ENCODE data around the gene TUBGCP4.
A peak's percentile ranks its signal among the peaks of the same experiment; 100 is the strongest.
"Not testable (repeated sequence)": the region's sequence is repeated elsewhere in the genome, so short reads cannot be mapped to it uniquely, and the experiment has no call there.

Gene TUBGCP4, protein sequence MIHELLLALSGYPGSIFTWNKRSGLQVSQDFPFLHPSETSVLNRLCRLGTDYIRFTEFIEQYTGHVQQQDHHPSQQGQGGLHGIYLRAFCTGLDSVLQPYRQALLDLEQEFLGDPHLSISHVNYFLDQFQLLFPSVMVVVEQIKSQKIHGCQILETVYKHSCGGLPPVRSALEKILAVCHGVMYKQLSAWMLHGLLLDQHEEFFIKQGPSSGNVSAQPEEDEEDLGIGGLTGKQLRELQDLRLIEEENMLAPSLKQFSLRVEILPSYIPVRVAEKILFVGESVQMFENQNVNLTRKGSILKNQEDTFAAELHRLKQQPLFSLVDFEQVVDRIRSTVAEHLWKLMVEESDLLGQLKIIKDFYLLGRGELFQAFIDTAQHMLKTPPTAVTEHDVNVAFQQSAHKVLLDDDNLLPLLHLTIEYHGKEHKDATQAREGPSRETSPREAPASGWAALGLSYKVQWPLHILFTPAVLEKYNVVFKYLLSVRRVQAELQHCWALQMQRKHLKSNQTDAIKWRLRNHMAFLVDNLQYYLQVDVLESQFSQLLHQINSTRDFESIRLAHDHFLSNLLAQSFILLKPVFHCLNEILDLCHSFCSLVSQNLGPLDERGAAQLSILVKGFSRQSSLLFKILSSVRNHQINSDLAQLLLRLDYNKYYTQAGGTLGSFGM

DNA sequence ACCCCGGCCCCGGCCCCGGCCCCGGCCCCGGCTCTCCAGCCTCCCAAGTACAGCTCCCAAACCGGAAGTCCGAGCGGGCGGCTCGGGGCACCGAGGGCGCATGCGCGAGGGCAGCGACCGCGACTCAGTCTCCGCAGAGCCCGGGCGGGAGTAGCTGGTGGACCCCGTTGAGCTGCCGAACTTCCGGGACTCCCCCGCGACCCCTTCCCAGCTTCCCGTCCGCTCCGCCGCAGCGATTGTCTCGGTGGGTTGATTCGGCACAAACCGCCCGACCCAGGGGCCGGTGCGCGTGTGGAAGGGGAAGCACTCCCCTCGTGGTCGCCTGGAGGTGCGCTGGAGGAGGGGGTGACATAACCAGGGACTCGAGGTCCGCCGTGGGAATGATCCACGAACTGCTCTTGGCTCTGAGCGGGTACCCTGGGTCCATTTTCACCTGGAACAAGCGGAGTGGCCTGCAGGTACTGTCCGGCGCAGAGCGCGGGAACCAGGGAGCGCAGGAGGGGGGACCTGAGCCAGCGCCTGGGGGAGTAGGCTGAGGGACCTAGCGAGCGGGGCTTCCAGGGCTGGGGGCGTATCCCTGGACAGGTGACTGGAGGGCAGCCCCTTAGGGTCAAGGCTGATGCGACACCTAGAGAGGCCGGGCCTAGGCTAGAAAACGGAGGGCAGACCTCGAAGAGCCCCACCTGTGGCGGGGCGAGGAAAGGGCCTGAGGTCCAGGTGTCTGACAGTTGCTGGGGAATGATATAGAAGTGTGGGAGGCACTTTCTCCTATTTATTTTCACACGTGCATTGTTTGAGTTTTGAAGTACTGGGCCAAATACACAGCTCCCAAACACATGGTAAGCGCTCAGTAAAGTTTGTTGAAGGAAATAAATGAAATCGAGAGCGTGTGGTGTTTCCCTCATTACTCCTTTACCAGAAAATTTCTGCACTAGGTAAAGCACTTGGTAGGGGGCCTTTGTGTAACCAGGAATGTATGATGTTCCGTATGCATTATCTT lies at the start of gene TUBGCP4, which contains the start of gene ZSCAN29:
TSS of gene TUBGCP4 (plus strand) at position 127 of the 1,000 bp plus-strand sequence. CDS start at position 381, 254 bp downstream.
TSS of gene ZSCAN29 (minus strand) at position 69 of the 1,000 bp plus-strand sequence. CDS start 1,130 bp downstream, outside the sequence.
- peak; percentile 87 to 88 for DNase-seq

DNA sequence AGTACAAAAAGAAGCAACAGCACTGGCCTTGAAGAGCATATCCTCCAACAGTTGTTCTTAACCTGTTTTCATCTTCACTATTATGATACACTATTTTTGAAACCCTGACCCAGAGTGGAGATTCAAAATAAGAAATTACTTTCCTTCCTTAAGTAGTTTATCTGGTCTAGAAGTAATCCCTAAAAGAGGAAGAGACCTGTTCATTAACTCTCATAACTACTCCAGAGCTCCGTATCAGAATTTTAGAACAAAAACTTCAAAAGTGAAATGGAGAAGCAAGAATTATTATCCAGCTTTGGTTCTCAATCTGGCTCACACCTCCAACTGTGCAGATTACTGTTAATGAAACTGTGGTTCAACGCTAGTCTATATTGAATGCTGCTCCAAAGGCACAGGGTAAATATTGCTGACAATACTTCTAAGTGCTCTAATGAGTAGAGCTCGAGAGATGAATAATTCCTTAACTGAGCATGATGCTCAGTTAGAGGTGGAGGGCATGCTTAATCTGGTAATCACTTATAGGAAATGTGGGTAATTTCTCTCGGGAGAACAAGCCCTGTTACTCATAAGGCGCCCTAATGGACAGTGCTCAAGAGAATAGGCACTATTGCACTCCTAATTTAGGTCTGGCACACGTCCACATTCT lies 45.7 kb upstream of the TUBGCP4 start:
- no peak for DNase-seq

DNA sequence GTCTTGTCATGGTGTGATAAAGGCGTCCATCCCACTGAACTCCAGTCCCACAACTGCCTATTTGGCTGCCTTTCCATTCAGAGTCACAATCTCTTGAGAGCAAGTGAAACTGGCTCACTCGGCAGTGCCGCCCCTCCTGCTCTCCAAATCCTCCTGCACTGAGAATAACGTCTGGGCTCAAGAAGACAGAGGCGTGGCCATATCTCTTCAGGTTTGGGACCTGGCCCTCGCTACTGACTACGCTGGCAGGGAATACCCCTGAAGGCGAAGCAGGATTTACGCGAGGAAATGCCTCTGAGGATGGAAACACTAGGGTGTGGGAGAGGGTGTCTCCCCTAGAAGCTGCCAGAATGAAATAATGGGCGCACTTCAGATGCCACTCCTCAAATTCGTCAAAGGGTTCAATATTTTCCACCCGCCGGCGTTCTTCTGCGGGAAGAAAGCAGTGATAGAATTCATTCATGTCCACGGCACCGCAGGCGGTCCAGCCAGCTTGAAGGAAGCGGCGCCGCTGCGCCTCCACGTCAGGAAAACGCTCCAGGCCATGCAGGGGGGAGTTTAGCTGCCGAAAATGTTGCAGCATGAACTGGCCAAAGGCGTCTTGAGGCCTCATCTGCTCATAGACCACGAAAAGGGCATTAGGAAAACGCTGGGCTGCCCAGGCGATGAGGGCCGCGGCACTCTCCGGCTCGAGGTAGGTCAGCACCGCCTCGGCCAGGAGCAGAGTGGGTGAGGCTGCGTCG lies 41.5 kb upstream of the TUBGCP4 start:
- DNase-seq = peak in 1 of 2 experiments; percentile 22

DNA sequence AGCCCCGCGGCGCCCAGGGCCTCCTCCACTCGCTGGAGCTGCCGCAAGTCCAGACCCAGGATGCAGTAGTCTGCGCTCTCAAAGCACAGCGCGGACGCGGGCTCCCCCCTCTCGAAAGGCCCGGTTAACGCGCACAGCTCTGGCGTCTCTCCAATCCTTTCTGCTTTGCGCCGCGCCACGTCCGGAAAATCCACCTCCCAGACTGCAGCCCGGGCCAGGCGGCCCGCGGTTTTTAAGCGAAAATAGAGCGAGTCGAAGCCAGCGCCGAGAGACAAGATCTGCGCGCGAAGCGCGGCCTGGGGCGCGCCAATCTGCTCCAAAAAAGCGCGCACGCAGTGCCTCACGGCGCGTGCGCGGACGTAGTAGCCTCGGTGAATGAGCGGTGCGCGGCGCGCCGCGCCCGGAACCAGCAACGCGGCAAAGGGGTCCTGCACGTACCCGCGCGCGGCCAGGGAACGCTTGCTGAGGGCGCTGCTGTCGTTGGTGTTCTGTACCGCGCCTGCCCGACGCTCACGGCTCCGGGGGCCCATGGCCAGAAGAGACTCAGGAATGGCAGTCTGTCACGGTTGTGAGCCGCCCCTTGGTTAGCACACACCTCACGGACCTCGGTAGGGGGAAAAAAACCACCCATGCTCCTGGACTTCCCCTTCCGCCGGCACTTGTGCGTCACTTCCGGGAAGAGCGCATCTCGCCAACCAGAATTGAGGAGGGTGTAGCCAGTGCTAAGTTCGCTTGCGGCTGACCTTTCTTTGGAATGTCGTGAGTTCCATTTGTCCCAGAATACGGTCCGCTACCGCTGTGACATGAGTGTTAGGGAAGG lies 40.7 kb upstream of the TUBGCP4 start, which contains the start of gene LCMT2:
TSS of gene LCMT2 (minus strand) at position 614 of the 820 bp plus-strand sequence. CDS start at position 530, 84 bp downstream.
- DNase-seq = peak; percentile 93

DNA sequence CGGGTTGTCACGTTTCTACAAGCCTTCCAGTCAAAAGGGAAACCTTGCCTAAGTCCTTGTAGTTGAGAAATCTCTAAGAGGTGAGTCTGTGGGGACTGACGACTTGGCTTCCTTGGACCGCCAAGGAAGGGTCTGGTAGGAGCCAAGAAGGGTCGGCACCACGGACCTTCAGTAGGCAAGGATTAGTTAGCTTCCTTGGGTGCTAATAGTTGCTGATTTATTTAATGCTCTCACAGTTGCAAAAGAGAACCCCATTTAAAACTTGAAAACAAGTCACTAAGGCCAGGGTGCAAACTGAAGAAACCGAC lies 40.2 kb upstream of the TUBGCP4 start:
- no peak for DNase-seq

DNA sequence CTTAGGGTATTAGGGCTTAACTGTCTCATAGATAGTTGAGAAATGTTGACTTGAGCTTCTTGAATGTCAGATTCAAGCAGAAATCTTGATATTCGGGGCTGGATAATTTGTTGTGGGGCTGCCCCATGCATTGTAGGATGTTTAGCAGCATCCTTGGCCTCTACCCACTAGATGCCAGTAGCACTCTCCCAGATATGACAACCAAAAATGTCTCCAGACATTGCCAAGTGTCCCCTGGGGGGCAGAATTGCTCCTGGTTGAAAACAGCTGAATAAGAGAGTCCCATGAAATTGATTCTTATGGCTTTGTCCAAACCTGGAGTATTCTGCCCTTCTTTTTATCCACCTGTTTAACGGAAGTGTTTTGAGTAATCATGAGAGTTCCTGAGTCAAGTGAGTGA lies 24.6 kb upstream of the TUBGCP4 start:
- no peak for DNase-seq

DNA sequence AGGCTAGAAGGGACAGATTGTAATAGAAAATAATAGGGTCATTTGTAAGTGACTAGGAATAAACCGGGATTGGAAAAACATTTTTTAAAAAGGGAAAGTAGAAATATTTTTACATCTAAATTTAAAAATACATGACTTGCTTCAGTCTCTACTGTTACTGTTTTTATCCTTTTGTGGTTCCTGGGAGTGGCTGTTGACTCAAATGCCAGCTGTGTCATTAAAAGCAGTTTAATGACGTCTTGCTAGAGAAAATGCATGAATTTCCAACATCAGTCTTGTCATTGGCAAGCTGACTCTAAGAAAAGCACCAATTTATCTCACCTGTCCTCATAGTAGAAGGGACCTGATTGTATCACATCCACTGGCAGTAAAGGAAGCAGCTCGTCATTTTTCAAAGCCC lies 23.8 kb upstream of the TUBGCP4 start:
- no peak for DNase-seq

DNA sequence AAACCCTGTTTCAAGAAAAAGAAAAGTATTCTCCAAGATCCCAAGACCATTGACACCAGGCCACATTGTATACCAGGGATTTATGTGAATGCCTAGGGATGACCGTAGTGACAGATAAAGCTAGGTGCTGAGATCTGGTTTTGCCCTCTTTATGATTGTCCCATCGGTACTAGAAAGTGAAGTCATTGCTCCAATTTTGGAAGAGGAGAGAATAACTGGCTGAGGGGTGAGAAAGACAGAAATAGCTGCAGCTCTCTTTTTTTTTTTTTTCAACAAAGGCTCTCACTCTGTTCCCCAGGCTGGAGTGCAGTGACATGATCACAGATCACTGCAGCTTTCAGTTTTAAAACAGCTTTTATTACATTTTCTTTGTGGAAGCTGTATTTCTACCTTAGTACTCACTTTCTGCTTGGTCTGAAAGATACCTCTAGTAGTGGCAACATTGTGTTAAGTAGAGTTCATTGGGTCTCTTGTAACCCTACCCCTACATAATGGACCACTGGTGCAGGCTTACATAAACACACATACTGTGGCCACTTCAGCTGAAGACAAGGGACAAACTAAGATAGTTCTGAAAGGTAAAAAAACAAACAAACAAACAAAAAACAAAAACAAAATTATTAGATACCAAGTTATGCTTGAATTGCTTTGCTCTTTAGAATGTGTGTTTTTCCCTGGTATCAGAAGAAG lies 18.1 kb upstream of the TUBGCP4 start:
- no peak for DNase-seq

DNA sequence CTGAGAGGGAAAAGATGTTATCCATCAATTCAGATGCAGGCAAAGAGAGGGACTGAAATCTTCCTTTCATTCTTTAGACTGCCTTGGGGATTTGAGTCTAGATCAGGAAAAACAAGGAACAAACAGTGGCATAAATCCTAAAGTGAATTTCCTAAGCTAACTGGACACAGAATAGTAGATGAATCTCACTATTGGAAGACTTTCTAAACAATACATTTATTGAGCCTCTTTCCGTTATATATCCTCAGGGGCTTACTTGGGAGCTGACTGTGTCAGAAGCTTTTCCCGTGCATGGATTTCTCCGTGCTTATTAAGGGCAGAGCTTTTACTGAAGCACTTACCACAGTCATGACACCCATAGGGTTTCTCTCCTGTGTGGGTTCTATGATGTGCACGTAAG lies 10.1 kb upstream of the TUBGCP4 start:
- DNase-seq = no peak

DNA sequence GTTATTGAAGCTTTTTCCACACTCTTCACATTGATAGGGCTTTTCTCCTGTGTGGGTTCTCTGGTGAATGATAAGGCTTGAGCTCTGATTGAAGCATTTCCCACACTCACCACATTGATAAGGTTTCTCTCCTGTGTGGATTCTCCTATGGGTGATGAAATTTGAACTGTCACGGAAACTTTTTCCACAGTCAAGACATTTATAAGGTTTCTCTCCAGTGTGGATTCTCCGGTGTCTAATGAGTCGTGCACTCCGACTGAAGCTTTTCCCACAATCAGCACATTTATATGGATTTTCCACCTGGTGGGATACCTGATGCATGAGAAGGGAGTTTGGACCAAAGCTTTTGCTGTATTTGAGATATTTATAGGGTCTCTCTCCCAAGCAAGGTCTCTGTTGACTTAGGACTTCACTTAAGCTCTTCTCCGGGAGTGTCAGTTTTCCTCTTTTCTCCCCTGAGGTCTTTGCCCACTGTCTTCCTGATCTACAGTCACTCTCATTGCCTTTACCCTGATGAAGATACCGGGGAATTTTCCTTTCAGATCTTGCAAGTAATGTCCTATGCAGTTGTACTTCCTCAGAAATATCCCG lies 9.5 kb upstream of the TUBGCP4 start:
- DNase-seq = no peak

DNA sequence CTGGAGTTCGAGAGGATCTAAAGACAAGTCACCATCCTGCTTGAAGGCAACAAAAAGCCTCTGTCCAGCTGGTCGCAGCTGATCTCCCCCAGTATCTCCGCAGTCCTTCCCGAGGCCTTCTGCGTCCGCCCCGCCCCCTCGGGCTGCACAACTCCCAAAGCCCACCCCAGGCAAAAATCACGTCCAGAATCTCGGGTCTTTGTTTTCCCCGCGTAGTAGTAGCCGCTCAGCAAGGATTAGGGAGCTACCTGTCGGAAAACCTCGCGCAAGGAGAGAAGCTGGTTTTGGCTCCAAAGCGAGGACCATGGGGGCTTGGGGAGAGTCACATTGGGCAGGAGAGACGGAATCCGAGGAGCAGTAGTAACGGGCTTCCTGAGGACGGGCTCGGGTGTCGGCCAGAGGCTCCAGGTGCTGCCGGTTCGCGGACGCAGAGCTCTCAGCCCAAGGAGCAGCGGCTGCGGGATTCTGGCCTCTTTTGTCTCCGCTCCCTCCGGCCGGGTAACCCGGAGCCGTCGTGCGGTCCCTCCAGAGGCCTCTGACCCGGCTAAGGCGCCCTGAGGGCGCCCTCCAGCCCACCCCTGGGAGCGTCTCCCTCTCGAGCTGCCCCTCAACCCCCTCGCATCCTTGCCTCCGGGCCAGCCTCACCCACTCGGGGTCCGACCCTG lies 459 bp upstream of the TUBGCP4 start:
- no peak for DNase-seq

DNA sequence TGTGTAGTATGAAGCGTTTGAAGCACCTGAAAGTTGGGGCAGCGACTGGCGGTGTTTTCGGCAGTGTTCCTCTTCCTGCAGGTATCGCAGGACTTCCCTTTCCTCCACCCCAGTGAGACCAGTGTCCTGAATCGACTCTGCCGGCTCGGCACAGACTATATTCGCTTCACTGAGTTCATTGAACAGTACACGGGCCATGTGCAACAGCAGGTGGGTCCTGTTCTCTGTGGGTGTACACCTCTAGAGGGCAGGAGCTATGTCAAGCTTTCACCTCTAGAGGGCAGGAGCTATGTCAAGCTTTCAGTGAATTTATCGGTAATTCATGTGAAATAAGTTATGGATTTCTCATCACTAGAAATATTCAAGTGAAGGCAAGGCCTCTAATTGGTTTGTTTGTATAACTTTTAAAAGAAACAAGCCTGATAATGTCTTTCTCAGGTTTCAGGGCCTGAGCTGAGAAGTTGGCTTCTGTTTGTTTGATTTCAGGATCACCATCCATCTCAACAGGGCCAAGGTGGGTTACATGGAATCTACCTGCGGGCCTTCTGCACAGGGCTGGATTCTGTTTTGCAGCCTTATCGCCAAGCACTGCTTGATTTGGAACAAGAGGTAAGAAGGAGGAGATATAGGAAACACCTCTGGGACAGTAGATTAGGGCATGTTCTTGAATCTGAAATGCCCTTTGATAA lies 5.3 kb downstream of the TUBGCP4 start:
- peak; percentile 27 to 41 for DNase-seq

DNA sequence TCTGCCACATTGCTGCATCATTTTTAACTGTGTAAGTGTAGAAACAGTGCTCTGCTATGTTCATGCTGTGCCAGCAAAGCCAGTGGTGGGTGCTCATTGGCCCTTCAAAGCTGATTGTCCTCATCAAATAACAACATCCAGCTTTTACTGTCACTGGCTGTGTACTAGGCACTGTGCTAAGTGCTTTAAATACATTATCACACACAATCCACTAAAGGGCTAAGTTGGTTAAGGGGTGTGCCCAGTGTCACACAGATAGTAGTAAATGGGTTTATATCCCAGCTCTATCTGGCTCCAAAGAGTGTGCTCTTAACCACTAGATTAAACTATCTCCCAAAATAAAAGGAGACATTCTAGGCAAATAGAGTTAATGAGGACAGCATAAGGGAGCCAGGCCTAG lies 7.7 kb downstream of the TUBGCP4 start:
- no peak for DNase-seq

DNA sequence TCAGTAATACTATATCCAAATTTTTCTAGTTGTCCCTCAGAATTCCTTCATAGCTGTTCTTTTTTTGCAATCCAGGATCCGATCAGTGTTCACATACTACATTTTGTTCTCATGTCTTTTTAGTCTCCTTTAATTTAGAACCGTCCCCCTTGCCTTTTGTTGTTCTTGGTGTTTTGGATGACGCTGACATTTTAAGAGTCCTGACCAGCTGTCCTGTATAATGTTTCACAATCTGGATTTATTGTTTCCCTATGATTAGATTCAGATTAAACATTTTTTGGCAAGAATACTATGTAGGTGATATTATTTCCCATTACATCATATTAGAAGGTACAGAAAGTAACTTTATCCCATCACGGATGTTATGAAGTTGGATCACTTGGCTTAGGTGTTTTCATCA lies 11.4 kb downstream of the TUBGCP4 start:
- DNase-seq = no peak

DNA sequence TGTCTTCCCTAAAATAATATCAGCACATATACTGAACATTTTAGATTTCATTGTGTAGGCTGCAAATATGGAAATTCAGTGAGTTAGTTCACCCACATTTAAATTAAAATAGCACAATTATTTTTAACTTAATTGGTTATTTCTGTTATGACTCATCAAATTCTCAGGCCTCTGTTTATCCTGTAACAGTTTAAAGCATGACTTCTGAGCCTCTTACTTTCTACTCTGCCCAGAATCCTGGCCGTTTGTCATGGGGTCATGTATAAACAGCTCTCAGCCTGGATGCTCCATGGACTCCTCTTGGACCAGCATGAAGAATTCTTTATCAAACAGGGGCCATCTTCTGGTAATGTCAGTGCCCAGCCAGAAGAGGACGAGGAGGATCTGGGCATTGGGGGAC lies 12.2 kb downstream of the TUBGCP4 start:
- DNase-seq = no peak

DNA sequence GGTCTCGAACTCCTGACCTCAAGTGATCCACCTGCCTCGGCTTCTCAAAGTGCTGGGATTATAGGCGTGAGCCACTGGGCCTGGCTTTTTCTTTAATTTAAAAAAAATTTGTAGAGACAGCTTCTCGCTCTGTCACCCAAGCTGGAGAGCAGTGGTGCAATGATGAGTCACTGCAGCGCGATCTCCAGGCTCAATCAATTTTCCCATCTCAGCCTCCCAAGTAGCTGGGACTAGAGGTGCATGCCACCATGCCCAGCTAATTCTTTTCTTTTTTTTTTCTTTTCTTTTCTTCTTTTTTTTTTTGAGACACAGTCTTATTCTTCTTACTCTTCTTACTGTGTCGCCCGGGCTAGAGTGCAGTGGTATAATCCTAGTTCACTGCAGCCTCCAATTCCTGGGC lies 19.8 kb downstream of the TUBGCP4 start:
- DNase-seq = no peak

DNA sequence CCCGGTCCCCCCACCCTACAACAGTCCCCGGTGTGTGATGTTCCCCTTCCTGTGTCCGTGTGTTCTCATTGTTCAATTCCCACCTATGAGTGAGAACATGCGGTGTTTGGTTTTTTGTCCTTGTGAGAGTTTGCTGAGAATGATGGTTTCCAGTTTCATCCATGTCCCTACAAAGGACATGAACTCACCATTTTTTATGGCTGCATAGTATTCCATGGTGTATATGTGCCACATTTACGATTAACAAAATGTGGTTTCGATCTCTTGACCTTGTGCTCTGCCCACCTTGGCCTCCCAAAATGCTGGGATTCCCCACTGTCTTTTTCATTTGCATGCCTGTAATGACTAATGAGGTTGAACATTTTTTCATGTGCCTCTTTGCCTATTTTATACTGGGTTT lies 22.7 kb downstream of the TUBGCP4 start:
- not testable (repeated sequence) for DNase-seq

DNA sequence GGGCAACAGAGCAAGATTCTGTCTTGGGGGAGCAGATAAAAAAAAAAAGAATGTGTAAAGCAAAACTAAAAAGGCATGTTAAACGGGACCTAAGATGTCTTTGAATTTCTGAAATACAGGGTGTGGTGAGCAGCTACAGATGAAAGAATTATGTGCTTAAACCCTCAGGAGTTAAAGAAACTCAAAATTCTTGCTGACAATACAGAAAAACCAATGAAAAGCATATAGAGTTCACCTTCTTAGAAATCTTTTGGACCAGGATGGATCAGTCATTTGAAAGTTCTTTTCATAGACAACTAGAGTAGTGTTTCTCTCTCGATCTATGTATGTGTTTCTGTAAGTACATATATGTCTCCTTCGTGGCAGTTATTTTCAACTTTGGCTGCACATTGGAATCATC lies 31.4 kb downstream of the TUBGCP4 start:
- DNase-seq = no peak

DNA sequence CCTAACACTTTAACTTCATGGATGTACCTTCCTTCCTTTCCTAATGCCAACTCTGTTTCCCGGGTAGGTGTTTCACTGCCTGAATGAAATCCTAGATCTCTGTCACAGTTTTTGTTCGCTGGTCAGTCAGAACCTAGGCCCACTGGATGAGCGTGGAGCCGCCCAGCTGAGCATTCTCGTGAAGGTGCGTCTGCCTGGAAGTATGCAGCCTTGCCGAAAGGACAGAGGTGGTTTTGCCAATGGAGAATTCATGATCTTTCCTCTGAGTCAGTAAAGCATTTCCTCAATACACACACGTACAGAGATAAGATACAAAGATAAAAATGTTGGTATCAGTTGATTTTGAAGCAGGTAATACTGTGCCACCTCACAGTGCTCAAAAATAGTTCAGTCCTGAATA lies 32.7 kb downstream of the TUBGCP4 start:
- no peak for DNase-seq
